Femur (tissue), 1 donor: ENCODE data around the gene TGM3.

Source experiments
- DNase-seq: peaks from one replicate; pipeline ENCODE4 v3.0.0-alpha.2; 2017

Gene TGM3

GRCh38 chr20:2340136-2340535 lies 44.3 kb downstream of the TGM3 start:
- no peak for DNase-seq

GRCh38 chr20:2340823-2341222 lies 45.0 kb downstream of the TGM3 start:
- DNase-seq: no peak

GRCh38 chr20:2341336-2341735 lies 45.5 kb downstream of the TGM3 start:
- no peak for DNase-seq

GRCh38 chr20:2342243-2342642 lies 46.4 kb downstream of the TGM3 start:
- no peak for DNase-seq

GRCh38 chr20:2346188-2346587 lies 50.4 kb downstream of the TGM3 start:
- DNase-seq: no peak

GRCh38 chr20:2348336-2348735 lies 52.5 kb downstream of the TGM3 start:
- no peak for DNase-seq

- no peak for DNase-seq
These were observed 54.0 kb downstream of the TGM3 start for GRCh38 chr20:2349801-2350200.

GRCh38 chr20:2350606-2351005 lies 54.8 kb downstream of the TGM3 start:
- DNase-seq: no peak

- DNase-seq: no peak
These were observed 57.4 kb downstream of the TGM3 start for GRCh38 chr20:2353231-2353630.

GRCh38 chr20:2357114-2357513 lies 61.3 kb downstream of the TGM3 start:
- no peak for DNase-seq

GRCh38 chr20:2358006-2358405 lies 62.2 kb downstream of the TGM3 start:
- no peak for DNase-seq

GRCh38 chr20:2361035-2361593 lies 65.3 kb downstream of the TGM3 start:
- DNase-seq: no peak

- no peak for DNase-seq
These were observed 67.4 kb downstream of the TGM3 start for GRCh38 chr20:2363187-2363586.

GRCh38 chr20:2363587-2363986 lies 67.8 kb downstream of the TGM3 start:
- no peak for DNase-seq

- DNase-seq: no peak
These were observed 68.2 kb downstream of the TGM3 start for GRCh38 chr20:2364044-2364443.

GRCh38 chr20:2365091-2365490 lies 69.3 kb downstream of the TGM3 start:
- no peak for DNase-seq

- no peak for DNase-seq
These were observed 69.9 kb downstream of the TGM3 start for GRCh38 chr20:2365666-2366065.

- DNase-seq: no peak
These were observed 72.8 kb downstream of the TGM3 start for GRCh38 chr20:2368621-2369020.

GRCh38 chr20:2373098-2373497 lies 77.3 kb downstream of the TGM3 start:
- no peak for DNase-seq

- DNase-seq: no peak
These were observed 78.7 kb downstream of the TGM3 start for GRCh38 chr20:2374346-2375125.

GRCh38 chr20:2378893-2379292 lies 83.1 kb downstream of the TGM3 start:
- no peak for DNase-seq

GRCh38 chr20:2379511-2380229 lies 83.9 kb downstream of the TGM3 start:
- DNase-seq: no peak

GRCh38 chr20:2380601-2381000 lies 84.8 kb downstream of the TGM3 start, which contains the start of gene TGM6:
Gene TGM6, plus strand, starts transcription at chr20:2380901. Its CDS starts 68 bp downstream, at chr20:2380969.
- DNase-seq: no peak

- no peak for DNase-seq
These were observed 85.5 kb downstream of the TGM3 start for GRCh38 chr20:2381303-2381702.
